ENCODE data around the gene DCTD.

DNA sequence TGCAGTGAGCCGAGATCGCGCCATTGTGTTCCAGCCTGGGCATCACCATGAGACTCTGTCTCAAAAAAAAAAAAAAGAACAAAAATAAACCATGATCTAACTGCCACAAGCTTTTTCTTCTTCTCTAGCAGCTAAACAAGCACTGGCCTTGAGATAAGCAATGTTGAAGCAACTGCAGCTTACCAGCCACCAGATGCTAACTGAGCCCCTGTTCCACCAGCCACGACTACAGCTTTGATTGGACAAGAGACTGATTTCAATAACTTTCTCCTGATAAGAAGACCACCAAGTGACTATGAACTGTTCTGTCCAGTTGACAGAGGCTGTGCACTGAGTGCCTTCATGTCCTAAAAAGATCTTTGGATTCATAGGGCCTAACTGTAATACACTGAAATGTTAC, 58.5 kb downstream of the DCTD start:
- TF ChIP-seq, protein P1, sequence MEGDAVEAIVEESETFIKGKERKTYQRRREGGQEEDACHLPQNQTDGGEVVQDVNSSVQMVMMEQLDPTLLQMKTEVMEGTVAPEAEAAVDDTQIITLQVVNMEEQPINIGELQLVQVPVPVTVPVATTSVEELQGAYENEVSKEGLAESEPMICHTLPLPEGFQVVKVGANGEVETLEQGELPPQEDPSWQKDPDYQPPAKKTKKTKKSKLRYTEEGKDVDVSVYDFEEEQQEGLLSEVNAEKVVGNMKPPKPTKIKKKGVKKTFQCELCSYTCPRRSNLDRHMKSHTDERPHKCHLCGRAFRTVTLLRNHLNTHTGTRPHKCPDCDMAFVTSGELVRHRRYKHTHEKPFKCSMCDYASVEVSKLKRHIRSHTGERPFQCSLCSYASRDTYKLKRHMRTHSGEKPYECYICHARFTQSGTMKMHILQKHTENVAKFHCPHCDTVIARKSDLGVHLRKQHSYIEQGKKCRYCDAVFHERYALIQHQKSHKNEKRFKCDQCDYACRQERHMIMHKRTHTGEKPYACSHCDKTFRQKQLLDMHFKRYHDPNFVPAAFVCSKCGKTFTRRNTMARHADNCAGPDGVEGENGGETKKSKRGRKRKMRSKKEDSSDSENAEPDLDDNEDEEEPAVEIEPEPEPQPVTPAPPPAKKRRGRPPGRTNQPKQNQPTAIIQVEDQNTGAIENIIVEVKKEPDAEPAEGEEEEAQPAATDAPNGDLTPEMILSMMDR (IDR thresholded peaks at IDR 0.05 in 2 of 3, conservative IDR thresholded peaks at IDR 0.05 in 1 of 3; ENCODE audit: control insufficient read depth in 2 of 3, extremely low read depth in 1 of 3, insufficient read depth in 1 of 3, low read depth in 3 of 3, low read length in 3 of 3), result no peak
- TF ChIP-seq, protein P2, sequence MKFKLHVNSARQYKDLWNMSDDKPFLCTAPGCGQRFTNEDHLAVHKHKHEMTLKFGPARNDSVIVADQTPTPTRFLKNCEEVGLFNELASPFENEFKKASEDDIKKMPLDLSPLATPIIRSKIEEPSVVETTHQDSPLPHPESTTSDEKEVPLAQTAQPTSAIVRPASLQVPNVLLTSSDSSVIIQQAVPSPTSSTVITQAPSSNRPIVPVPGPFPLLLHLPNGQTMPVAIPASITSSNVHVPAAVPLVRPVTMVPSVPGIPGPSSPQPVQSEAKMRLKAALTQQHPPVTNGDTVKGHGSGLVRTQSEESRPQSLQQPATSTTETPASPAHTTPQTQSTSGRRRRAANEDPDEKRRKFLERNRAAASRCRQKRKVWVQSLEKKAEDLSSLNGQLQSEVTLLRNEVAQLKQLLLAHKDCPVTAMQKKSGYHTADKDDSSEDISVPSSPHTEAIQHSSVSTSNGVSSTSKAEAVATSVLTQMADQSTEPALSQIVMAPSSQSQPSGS (IDR thresholded peaks at IDR 0.05; ENCODE audit: low read length), result no peak
- TF ChIP-seq HDAC6 (IDR thresholded peaks at IDR 0.05; ENCODE audit: unreplicated experiment) (no peak), EZH2 (IDR thresholded peaks at IDR 0.05; ENCODE audit: borderline replicate concordance, control insufficient read depth, low read depth, low read length) (no peak), TAF1 (IDR thresholded peaks at IDR 0.05; ENCODE audit: borderline replicate concordance, low read depth, low read length) (no peak), CHD2 (IDR thresholded peaks at IDR 0.05; ENCODE audit: borderline replicate concordance, low read depth, low read length) (no peak), RBBP5 (conservative IDR thresholded peaks at IDR 0.05) (no peak), TCF7 (IDR thresholded peaks at IDR 0.05; ENCODE audit: borderline replicate concordance) (no peak)
- TF ChIP-seq, protein P3, sequence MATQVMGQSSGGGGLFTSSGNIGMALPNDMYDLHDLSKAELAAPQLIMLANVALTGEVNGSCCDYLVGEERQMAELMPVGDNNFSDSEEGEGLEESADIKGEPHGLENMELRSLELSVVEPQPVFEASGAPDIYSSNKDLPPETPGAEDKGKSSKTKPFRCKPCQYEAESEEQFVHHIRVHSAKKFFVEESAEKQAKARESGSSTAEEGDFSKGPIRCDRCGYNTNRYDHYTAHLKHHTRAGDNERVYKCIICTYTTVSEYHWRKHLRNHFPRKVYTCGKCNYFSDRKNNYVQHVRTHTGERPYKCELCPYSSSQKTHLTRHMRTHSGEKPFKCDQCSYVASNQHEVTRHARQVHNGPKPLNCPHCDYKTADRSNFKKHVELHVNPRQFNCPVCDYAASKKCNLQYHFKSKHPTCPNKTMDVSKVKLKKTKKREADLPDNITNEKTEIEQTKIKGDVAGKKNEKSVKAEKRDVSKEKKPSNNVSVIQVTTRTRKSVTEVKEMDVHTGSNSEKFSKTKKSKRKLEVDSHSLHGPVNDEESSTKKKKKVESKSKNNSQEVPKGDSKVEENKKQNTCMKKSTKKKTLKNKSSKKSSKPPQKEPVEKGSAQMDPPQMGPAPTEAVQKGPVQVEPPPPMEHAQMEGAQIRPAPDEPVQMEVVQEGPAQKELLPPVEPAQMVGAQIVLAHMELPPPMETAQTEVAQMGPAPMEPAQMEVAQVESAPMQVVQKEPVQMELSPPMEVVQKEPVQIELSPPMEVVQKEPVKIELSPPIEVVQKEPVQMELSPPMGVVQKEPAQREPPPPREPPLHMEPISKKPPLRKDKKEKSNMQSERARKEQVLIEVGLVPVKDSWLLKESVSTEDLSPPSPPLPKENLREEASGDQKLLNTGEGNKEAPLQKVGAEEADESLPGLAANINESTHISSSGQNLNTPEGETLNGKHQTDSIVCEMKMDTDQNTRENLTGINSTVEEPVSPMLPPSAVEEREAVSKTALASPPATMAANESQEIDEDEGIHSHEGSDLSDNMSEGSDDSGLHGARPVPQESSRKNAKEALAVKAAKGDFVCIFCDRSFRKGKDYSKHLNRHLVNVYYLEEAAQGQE (IDR thresholded peaks at IDR 0.05; ENCODE audit: low read depth, low read length), result no peak
